HepG2 (cell line): Measurements from ENCODE around the gene RPLP1. TPM values are rescaled to one million over a fixed set of nuclear protein-coding genes. Genes with fewer than 3 reads are reported as not detected.
A peak's percentile ranks its signal among the peaks of the same experiment; 100 is the strongest.

Source experiments
- ATAC-seq: fragments of 200-7000 bp; cut with Tn5 transposase; 3 replicates; pipeline ENCODE4 v1.9.1; 2020; ENCODE audit warnings: mild to moderate bottlenecking, moderate library complexity
- BruUV-seq: library from RNA; stranded (reverse); fragments of 400-500 nt; replicated peaks from 2 replicates; lab custom pipeline; 2021; lab: Mats Ljungman, UMichigan
- CTCF ChIA-PET: fragments of 300-600 bp; formaldehyde crosslinking; extraction: SDS; loops from one replicate; lab custom pipeline; 2021; ENCODE audit warnings: low total read pairs, inconsistent platforms, low intra/inter-chr PET ratio; lab: Yijun Ruan, JAX
- POLR2A ChIA-PET: fragments of 350-600 bp; sonication (Branson Sonifier 250); formaldehyde crosslinking; loops from one replicate; lab custom pipeline; 2020; ENCODE audit warnings: antibody characterized with exemption, inconsistent platforms; lab: Yijun Ruan, JAX
- DNase-seq: peaks from one replicate; pipeline ENCODE4 v3.0.0-alpha.2; 2015; ENCODE audit warnings: low spot score
- FAIRE-seq: peaks from 3 replicates; lab custom pipeline; 2011; peaks lifted over from hg19 to GRCh38; lab: Jason Lieb, UNC
- H2AFZ ChIP-seq: one replicate; pipeline ENCODE4 v1.6.1; 2011; ENCODE audit warnings: low read length, inconsistent platforms
- H3K27ac ChIP-seq: fragments of 300-600 bp; 3 replicates; pipeline ENCODE4 v1.8.0; 2011; ENCODE audit warnings: mixed run types, mild to moderate bottlenecking, mixed read lengths, low read length, inconsistent platforms; ENCODE audit not compliant: insufficient read depth; ENCODE audit errors: extremely low read length
- H3K27me3 ChIP-seq, 2 experiments: fragments of 200-600 bp in 1 of 2; 2 replicates in 1 of 2; 3 replicates in 1 of 2; pipeline versions ENCODE4 v1.6.0 to v1.8.0; 2011; ENCODE audit warnings: low read length in 2 of 2, mild to moderate bottlenecking in 2 of 2, moderate library complexity in 2 of 2, inconsistent platforms in 1 of 2; ENCODE audit not compliant: insufficient read depth in 2 of 2, control insufficient read depth in 1 of 2
- H3K36me3 ChIP-seq, 2 experiments: fragments of 200-600 bp in 1 of 2; replicated peaks in 1 of 2; 2 replicates in 1 of 2; 3 replicates in 1 of 2; pipeline versions ENCODE4 v1.5.1 to v1.8.0; 2011; ENCODE audit warnings: low read length in 2 of 2, inconsistent platforms in 1 of 2; ENCODE audit not compliant: insufficient read depth in 2 of 2, control insufficient read depth in 1 of 2
- H3K4me1 ChIP-seq: 2 replicates; pipeline ENCODE4 v1.5.1; 2012; ENCODE audit warnings: low read length, inconsistent platforms; ENCODE audit not compliant: insufficient read depth
- H3K4me2 ChIP-seq: 2 replicates; pipeline ENCODE4 v1.6.0; 2011; ENCODE audit warnings: low read depth, low read length, inconsistent platforms
- H3K4me3 ChIP-seq, 3 experiments: fragments of 200-600 bp in 1 of 3; sonication (generic), shearing (Covaris generic) in 1 of 3; replicated peaks in 1 of 3; 2 replicates each; pipeline ENCODE4 v1.5.1; 2011 to 2016; ENCODE audit warnings: low read length in 3 of 3, inconsistent platforms in 2 of 3, low read depth in 2 of 3, mild to moderate bottlenecking in 2 of 3, control low read depth in 1 of 3, mixed read lengths in 1 of 3; ENCODE audit not compliant: insufficient read depth in 1 of 3
- H3K79me2 ChIP-seq: one replicate; pipeline ENCODE4 v1.6.1; 2011; ENCODE audit warnings: low read length, inconsistent platforms; ENCODE audit not compliant: insufficient read depth
- H3K9ac ChIP-seq: 2 replicates; pipeline ENCODE4 v1.6.0; 2011; ENCODE audit warnings: mild to moderate bottlenecking, low read depth, low read length, inconsistent platforms; ENCODE audit not compliant: insufficient read depth
- H3K9me3 ChIP-seq: 2 replicates; pipeline ENCODE4 v1.5.1; 2012; ENCODE audit warnings: mild to moderate bottlenecking, low read length
- H4K20me1 ChIP-seq: 2 replicates; pipeline ENCODE4 v1.6.0; 2011; ENCODE audit warnings: inconsistent platforms, mild to moderate bottlenecking, low read length, moderate library complexity; ENCODE audit not compliant: insufficient read depth
- CBX1 ChIP-seq: IDR thresholded peaks from one replicate; pipeline ENCODE4 v1.6.1; 2016; ENCODE audit warnings: antibody characterized with exemption, low read depth
- HOXA5 ChIP-seq: sonication (generic); formaldehyde crosslinking; IDR thresholded peaks from 2 replicates; pipeline ENCODE4 v1.4.0; 2020; ENCODE audit warnings: missing genetic modification reagents
- KLF6 ChIP-seq: IDR thresholded peaks from 2 replicates; pipeline ENCODE4 v1.8.0; 2016; ENCODE audit warnings: missing biosample characterization, missing genetic modification reagents
- RARG ChIP-seq: sonication (generic); formaldehyde crosslinking; IDR thresholded peaks from 2 replicates; pipeline ENCODE4 v1.4.0; 2020; ENCODE audit warnings: low read depth, mild to moderate bottlenecking, missing genetic modification reagents
- RBAK ChIP-seq: sonication (generic); formaldehyde crosslinking; IDR thresholded peaks from 2 replicates; pipeline ENCODE4 v1.5.1; 2020; ENCODE audit warnings: mild to moderate bottlenecking, missing genetic modification reagents
- RORA ChIP-seq: sonication (generic); formaldehyde crosslinking; IDR thresholded peaks from 2 replicates; pipeline ENCODE4 v1.5.0; 2020; ENCODE audit warnings: mild to moderate bottlenecking, missing genetic modification reagents, moderate library complexity
- STAG1 ChIP-seq: sonication (generic); formaldehyde crosslinking; IDR thresholded peaks from 2 replicates; pipeline ENCODE4 v1.4.0; 2020; ENCODE audit warnings: missing genetic modification reagents
- ZC3H4 ChIP-seq: sonication (generic); formaldehyde crosslinking; IDR thresholded peaks from 2 replicates; pipeline ENCODE4 v1.4.0; 2020; ENCODE audit warnings: missing genetic modification reagents, borderline replicate concordance
- ZNF768 ChIP-seq: sonication (generic); formaldehyde crosslinking; IDR thresholded peaks from 2 replicates; pipeline ENCODE4 v1.4.0; 2020; ENCODE audit warnings: missing genetic modification reagents
- ZNF83 ChIP-seq: sonication (generic); formaldehyde crosslinking; IDR thresholded peaks from 2 replicates; pipeline ENCODE4 v1.4.0; 2020; ENCODE audit warnings: missing genetic modification reagents, mild to moderate bottlenecking, borderline replicate concordance
- WGBS: methylation state at CpG from one replicate; pipeline ENCODE4 v1.1.6; 2017; ENCODE audit warnings: low lambda C conversion rate; 5-methylcytosine and 5-hydroxymethylcytosine counted together
- in situ Hi-C: cut with HindIII; loops from 2 replicates; pipeline ENCODE4 v1.10.0; 2017; ENCODE audit warnings: low pct_unique_long_range_greater_than_20kb; ENCODE audit not compliant: extremely low pct_ligation_motif_present
- intact Hi-C: fragments of 100-400 bp; cut with micrococcal nuclease; formaldehyde crosslinking; loops from one replicate; pipeline ENCODE4 v1.10.0; 2022; ENCODE audit not compliant: unreplicated experiment
- polyA plus RNA-seq, 8 experiments: library from polyadenylated mRNA; depleted of rRNA in 3 of 8; stranded (reverse) in 7 of 8; unstranded in 1 of 8; fragments of >200 nt; fragmentation: Illumina TruSeq in 4 of 8; extraction: Trizol in 4 of 8; gene quantifications; 2 replicates each; pipeline versions ENCODE4 v1.2.1 to v1.2.3, GENCODE V29; 2011 to 2016; ENCODE audit warnings: low read depth in 4 of 8, missing spikeins in 1 of 8, mixed read lengths in 1 of 8; ENCODE audit not compliant: insufficient read depth in 1 of 8
- total RNA-seq, 5 experiments: library from RNA; depleted of rRNA; stranded (reverse); fragments of >200 nt; fragmentation: Illumina TruSeq; extraction: Trizol; gene quantifications; 2 replicates each; pipeline ENCODE4 v1.2.3, GENCODE V29; 2016; ENCODE audit warnings: low read depth in 1 of 5
- TF ChIP-seq, protein P1 (sequence below): sonication (generic); formaldehyde crosslinking; IDR thresholded peaks from 2 replicates; pipeline ENCODE4 v1.4.0; 2020; ENCODE audit warnings: mild to moderate bottlenecking, missing genetic modification reagents, borderline replicate concordance
- TF ChIP-seq, protein P2 (sequence below): sonication (generic); formaldehyde crosslinking; IDR thresholded peaks from 2 replicates; pipeline ENCODE4 v1.5.0; 2020; ENCODE audit warnings: missing genetic modification reagents, mild to moderate bottlenecking, borderline replicate concordance

Gene RPLP1
- total and polyA plus RNA-seq, 2 of the 13 experiments (the other 11 are each of a cell fraction or from before 2014, with no cell fraction given): 817 to 929 TPM

DNA sequence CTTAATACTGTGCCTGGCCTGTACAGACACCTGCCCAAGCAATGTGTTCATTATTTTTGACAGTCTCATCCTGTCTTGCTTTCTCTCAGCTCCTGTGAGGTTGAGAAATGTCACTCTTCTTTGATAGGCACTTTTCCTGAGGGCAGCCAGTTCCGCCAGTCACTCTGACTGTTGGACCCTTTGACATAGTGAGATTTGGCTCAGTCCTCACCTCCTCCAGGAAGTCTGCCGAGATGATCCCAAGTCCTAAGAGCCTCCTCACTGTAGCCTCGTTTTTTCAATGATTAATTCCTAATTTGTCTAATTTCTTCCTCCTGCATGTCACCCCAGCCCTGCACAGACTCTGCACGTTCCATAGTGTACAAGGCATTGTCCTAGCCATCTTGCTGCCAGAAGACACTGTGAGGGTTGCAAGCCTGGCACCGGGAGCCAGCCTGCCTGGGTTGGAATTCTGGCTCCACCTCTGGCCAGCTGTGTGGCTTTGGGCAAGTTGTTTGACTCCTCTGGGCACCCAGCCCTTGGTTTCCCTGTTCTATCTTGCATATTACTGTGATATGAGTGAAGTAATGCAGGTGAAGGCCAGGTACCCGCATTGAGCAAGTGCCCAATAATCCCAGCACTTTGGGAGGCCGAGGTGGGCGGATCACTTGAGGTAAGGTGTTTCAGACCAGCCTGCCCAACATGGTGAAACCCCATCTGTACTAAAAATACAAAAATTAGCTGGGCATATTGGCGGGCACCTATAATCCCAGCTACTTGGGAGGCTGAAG, 24.3 kb downstream of the RPLP1 start:
- 21% methylated on average over 9 of the region's 9 CpGs for WGBS
- H2AFZ ChIP-seq: no peak overlapping the region
- no peak overlapping the region for H3K4me3 ChIP-seq
- no peak overlapping the region for H3K4me2 ChIP-seq
- ATAC-seq: no peak
- intact Hi-C loops: no loop called here
- no peaks in the 10 kb centered on the region for H3K4me1 ChIP-seq
- H3K9ac ChIP-seq: no peak overlapping the region
- H3K36me3 ChIP-seq: no peaks in the 10 kb centered on the region
- H3K9me3 ChIP-seq: no peaks in the 10 kb centered on the region
- BruUV-seq: no TSS peak
- CTCF ChIA-PET: interaction anchor here (1.9 kb wide), 1 partner anchor 1012 kb away, joined by 8 read pairs; no protein-coding TSS in a partner anchor
- H3K79me2 ChIP-seq: no peaks in the 10 kb centered on the region
- no peak for FAIRE-seq
- no peaks in the 10 kb centered on the region; the same call in 1 of the 2 replicates for H4K20me1 ChIP-seq
- no peak overlapping the region for H3K27ac ChIP-seq
- POLR2A ChIA-PET: no interaction called here
- no peak for DNase-seq
- H3K27me3 ChIP-seq: peaks cover 1 to 38% of the 10 kb centered on the region in 2 experiments
- in situ Hi-C loops: loop anchor here (5.0 to 10.0 kb wide), 2 partner anchors 878 to 1010 kb away; no protein-coding TSS in a partner anchor
- TF ChIP-seq HOXA5 (CRISPR knock-in tag): no peak
- peak; percentile 46; the same call in 1 of the 2 replicates for TF ChIP-seq ZNF768 (CRISPR knock-in tag)
- TF ChIP-seq ZC3H4 (CRISPR knock-in tag): no peak

DNA sequence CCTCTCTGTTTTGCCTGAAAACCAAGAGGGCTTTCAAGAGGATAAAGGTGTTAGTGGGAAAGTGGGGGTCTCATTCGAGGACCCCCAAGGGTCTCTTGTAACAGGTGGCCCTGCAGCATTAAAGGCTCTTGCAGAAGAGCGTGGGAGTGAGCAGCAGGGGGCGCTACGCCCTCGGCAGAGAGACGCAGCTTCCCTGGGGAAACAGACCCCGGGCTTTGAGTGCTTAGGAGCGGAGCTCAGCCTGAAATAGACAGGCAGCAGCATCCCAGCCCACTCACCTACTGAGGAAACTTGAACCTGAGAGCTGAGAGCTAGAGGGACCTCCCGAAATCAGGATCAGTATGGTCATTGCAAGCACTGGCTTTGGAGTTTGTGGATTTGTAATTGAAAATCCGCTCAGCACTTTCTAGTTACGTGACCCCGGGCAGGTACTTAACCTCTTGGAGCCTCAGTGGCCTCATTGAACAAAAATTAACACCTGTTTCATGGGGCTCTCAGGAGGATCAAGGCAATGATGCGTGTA, 25.7 kb downstream of the RPLP1 start:
- Histone ChIP-seq H3K27me3 (peaks cover 1 to 45% of the 10 kb centered on the region in 2 experiments), H3K27ac (no peak overlapping the region), H3K9me3 (no peaks in the 10 kb centered on the region), H3K4me1 (no peaks in the 10 kb centered on the region), H3K36me3 (no peaks in the 10 kb centered on the region), H3K4me3 (no peak overlapping the region), H4K20me1 (peaks cover 3% of the 10 kb centered on the region; the same call in 1 of the 2 replicates), H3K4me2 (no peak overlapping the region), H2AFZ (no peak overlapping the region), H3K9ac (no peak overlapping the region), H3K79me2 (no peaks in the 10 kb centered on the region)
- peak; percentile 35 for DNase-seq
- POLR2A ChIA-PET: no interaction called here
- no TSS peak for BruUV-seq
- whole genome bisulfite sequencing: 4% methylated on average over 4 of the region's 13 CpGs
- peak; percentile 39 for FAIRE-seq
- CTCF ChIA-PET: interaction anchor here (1.3 to 1.9 kb wide), 2 partner anchors 12 to 1010 kb away, joined by 3 to 8 read pairs; no protein-coding TSS in a partner anchor
- peak; percentile 76 for ATAC-seq
- in situ Hi-C loops: loop anchor here (5.0 to 10.0 kb wide), 2 partner anchors 876 to 1009 kb away; no protein-coding TSS in a partner anchor
- intact Hi-C loops: loop anchor here (2.0 kb wide), 1 partner anchor 982 kb away; no protein-coding TSS in a partner anchor
- no peak for TF ChIP-seq CBX1
- peak; percentile 88 for TF ChIP-seq STAG1 (CRISPR knock-in tag)
- TF ChIP-seq, protein P1, sequence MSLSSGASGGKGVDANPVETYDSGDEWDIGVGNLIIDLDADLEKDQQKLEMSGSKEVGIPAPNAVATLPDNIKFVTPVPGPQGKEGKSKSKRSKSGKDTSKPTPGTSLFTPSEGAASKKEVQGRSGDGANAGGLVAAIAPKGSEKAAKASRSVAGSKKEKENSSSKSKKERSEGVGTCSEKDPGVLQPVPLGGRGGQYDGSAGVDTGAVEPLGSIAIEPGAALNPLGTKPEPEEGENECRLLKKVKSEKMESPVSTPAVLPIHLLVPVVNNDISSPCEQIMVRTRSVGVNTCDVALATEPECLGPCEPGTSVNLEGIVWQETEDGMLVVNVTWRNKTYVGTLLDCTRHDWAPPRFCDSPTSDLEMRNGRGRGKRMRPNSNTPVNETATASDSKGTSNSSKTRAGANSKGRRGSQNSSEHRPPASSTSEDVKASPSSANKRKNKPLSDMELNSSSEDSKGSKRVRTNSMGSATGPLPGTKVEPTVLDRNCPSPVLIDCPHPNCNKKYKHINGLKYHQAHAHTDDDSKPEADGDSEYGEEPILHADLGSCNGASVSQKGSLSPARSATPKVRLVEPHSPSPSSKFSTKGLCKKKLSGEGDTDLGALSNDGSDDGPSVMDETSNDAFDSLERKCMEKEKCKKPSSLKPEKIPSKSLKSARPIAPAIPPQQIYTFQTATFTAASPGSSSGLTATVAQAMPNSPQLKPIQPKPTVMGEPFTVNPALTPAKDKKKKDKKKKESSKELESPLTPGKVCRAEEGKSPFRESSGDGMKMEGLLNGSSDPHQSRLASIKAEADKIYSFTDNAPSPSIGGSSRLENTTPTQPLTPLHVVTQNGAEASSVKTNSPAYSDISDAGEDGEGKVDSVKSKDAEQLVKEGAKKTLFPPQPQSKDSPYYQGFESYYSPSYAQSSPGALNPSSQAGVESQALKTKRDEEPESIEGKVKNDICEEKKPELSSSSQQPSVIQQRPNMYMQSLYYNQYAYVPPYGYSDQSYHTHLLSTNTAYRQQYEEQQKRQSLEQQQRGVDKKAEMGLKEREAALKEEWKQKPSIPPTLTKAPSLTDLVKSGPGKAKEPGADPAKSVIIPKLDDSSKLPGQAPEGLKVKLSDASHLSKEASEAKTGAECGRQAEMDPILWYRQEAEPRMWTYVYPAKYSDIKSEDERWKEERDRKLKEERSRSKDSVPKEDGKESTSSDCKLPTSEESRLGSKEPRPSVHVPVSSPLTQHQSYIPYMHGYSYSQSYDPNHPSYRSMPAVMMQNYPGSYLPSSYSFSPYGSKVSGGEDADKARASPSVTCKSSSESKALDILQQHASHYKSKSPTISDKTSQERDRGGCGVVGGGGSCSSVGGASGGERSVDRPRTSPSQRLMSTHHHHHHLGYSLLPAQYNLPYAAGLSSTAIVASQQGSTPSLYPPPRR (CRISPR knock-in tag): no peak
- no peak for TF ChIP-seq RARG (CRISPR knock-in tag)
- no peak for TF ChIP-seq KLF6 (CRISPR knock-in tag)
- TF ChIP-seq RORA: no peak
- no peak for TF ChIP-seq ZNF83 (CRISPR knock-in tag)
- TF ChIP-seq, protein P2, sequence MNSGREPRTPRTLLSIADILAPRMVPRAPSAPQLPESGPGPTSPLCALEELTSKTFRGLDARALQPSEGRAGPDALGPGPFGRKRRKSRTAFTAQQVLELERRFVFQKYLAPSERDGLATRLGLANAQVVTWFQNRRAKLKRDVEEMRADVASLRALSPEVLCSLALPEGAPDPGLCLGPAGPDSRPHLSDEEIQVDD (CRISPR knock-in tag): no peak
- no peak for TF ChIP-seq RBAK (CRISPR knock-in tag)
